Measurements from ENCODE around the gene CDH20. TPM values are rescaled to one million over a fixed set of nuclear protein-coding genes. Genes with fewer than 3 reads are reported as not detected.

CDH20 gene
- total and polyA plus RNA-seq, 2 donors (not counting 1 experiment from before 2014, with no cell fraction given) = 0.24 TPM; not detected in 1

GRCh38 chr18:61580046-61580445 lies 246.8 kb downstream of the CDH20 start:
- DNase-seq (ENCODE audit: low read depth in 2 of 2) = no peak
- Histone ChIP-seq H3K27me3 (ENCODE audit: control insufficient read depth, insufficient read depth, low read length) (no peaks in the 10 kb centered on the region), H3K36me3 (ENCODE audit: control insufficient read depth, insufficient read depth, low read length) (no peaks in the 10 kb centered on the region), H2AFZ (ENCODE audit: low read length) (no peak overlapping the region), H3K9ac (ENCODE audit: insufficient read depth, low read length) (no peak overlapping the region), H3K27ac (ENCODE audit: insufficient read depth, low read length) (no peak overlapping the region), H3K4me1 (ENCODE audit: control insufficient read depth, extremely low read depth, insufficient read depth, low read length) (peaks cover 14% of the 10 kb centered on the region), H3K79me2 (ENCODE audit: control insufficient read depth, insufficient read depth, low read length) (no peaks in the 10 kb centered on the region), H3K9me3 (ENCODE audit: control insufficient read depth, insufficient read depth, low read depth, low read length) (no peaks in the 10 kb centered on the region), H3K4me2 (ENCODE audit: extremely low read depth, insufficient read depth, low read length) (no peak overlapping the region), H3K4me3 (replicated peaks in 1 of 4; ENCODE audit: control extremely low read depth in 1 of 4, insufficient read depth in 1 of 4, low read depth in 3 of 4, low read length in 4 of 4) (no peak overlapping the region), H4K20me1 (ENCODE audit: control insufficient read depth, extremely low read depth, insufficient read depth, low read length) (no peaks in the 10 kb centered on the region)
- TF ChIP-seq EZH2 (IDR thresholded peaks at IDR 0.05; ENCODE audit: low read length, missing control alignments) = no peak
- TF ChIP-seq CTCF (conservative IDR thresholded peaks at IDR 0.05 in 1 of 2, IDR thresholded peaks at IDR 0.05 in 1 of 2; ENCODE audit: low read depth in 1 of 2, low read length in 2 of 2) = no peak

GRCh38 chr18:61581578-61582201 lies 248.5 kb downstream of the CDH20 start:
- DNase-seq (ENCODE audit: low read depth in 2 of 2) = peak; percentile 50 to 55
- H3K79me2 ChIP-seq (ENCODE audit: control insufficient read depth, insufficient read depth, low read length) = no peaks in the 10 kb centered on the region
- H3K4me1 ChIP-seq (ENCODE audit: control insufficient read depth, extremely low read depth, insufficient read depth, low read length) = peaks cover 14% of the 10 kb centered on the region
- H3K36me3 ChIP-seq (ENCODE audit: control insufficient read depth, insufficient read depth, low read length) = no peaks in the 10 kb centered on the region
- H3K9ac ChIP-seq (ENCODE audit: insufficient read depth, low read length) = no peak overlapping the region
- peak overlapping the region; percentile 27 to 58 (median 42) for H3K4me3 ChIP-seq (replicated peaks in 1 of 4; ENCODE audit: control extremely low read depth in 1 of 4, insufficient read depth in 1 of 4, low read depth in 3 of 4, low read length in 4 of 4)
- no peaks in the 10 kb centered on the region for H3K9me3 ChIP-seq (ENCODE audit: control insufficient read depth, insufficient read depth, low read depth, low read length)
- H4K20me1 ChIP-seq (ENCODE audit: control insufficient read depth, extremely low read depth, insufficient read depth, low read length) = no peaks in the 10 kb centered on the region
- H3K4me2 ChIP-seq (ENCODE audit: extremely low read depth, insufficient read depth, low read length) = peak overlapping the region; percentile 81
- TF ChIP-seq EZH2 (IDR thresholded peaks at IDR 0.05; ENCODE audit: low read length, missing control alignments) (no peak), CTCF (conservative IDR thresholded peaks at IDR 0.05 in 1 of 2, IDR thresholded peaks at IDR 0.05 in 1 of 2; ENCODE audit: low read depth in 1 of 2, low read length in 2 of 2) (peak; percentile 89 to 92)
- no peak overlapping the region for H3K27ac ChIP-seq (ENCODE audit: insufficient read depth, low read length)
- H2AFZ ChIP-seq (ENCODE audit: low read length) = peak overlapping the region; percentile 61
- no peaks in the 10 kb centered on the region for H3K27me3 ChIP-seq (ENCODE audit: control insufficient read depth, insufficient read depth, low read length)

GRCh38 chr18:61582202-61582710 lies 249.0 kb downstream of the CDH20 start:
- DNase-seq (ENCODE audit: low read depth in 2 of 2) = no peak
- TF ChIP-seq EZH2 (IDR thresholded peaks at IDR 0.05; ENCODE audit: low read length, missing control alignments) = no peak
- peak in 1 of 2 donors; percentile 18 for TF ChIP-seq CTCF (conservative IDR thresholded peaks at IDR 0.05 in 1 of 2, IDR thresholded peaks at IDR 0.05 in 1 of 2; ENCODE audit: low read depth in 1 of 2, low read length in 2 of 2)
- no peaks in the 10 kb centered on the region for H3K79me2 ChIP-seq (ENCODE audit: control insufficient read depth, insufficient read depth, low read length)

More at GRCh38 chr18:61582202-61582710, 249.0 kb downstream of the CDH20 start:
- H2AFZ ChIP-seq (ENCODE audit: low read length) = peak overlapping the region; percentile 61
- no peaks in the 10 kb centered on the region for H3K27me3 ChIP-seq (ENCODE audit: control insufficient read depth, insufficient read depth, low read length)
- H3K9ac ChIP-seq (ENCODE audit: insufficient read depth, low read length) = no peak overlapping the region
- peaks cover 14% of the 10 kb centered on the region for H3K4me1 ChIP-seq (ENCODE audit: control insufficient read depth, extremely low read depth, insufficient read depth, low read length)
- peak overlapping the region; percentile 27 to 58 (median 42) for H3K4me3 ChIP-seq (replicated peaks in 1 of 4; ENCODE audit: control extremely low read depth in 1 of 4, insufficient read depth in 1 of 4, low read depth in 3 of 4, low read length in 4 of 4)
- no peaks in the 10 kb centered on the region for H4K20me1 ChIP-seq (ENCODE audit: control insufficient read depth, extremely low read depth, insufficient read depth, low read length)
- no peak overlapping the region for H3K27ac ChIP-seq (ENCODE audit: insufficient read depth, low read length)
- H3K36me3 ChIP-seq (ENCODE audit: control insufficient read depth, insufficient read depth, low read length) = no peaks in the 10 kb centered on the region
- no peaks in the 10 kb centered on the region for H3K9me3 ChIP-seq (ENCODE audit: control insufficient read depth, insufficient read depth, low read depth, low read length)
- H3K4me2 ChIP-seq (ENCODE audit: extremely low read depth, insufficient read depth, low read length) = peak overlapping the region; percentile 81

Data from fibroblast of lung (primary cell).